A549 (cell line): ENCODE results near the gene RLN3. TPM values are rescaled to one million over a fixed set of nuclear protein-coding genes. Genes with fewer than 3 reads are reported as not detected.

Experiments used
- ATAC-seq, 2 experiments: fragments of 200-7000 bp in 1 of 2; fragments of >200 bp in 1 of 2; cut with Nextera tagmentation in 1 of 2; cut with Tn5 transposase in 1 of 2; 3 replicates each; pipeline versions ENCODE4 v1.8.0 to v1.9.1; 2018 to 2020; ENCODE audit warnings: mild to moderate bottlenecking in 1 of 2, moderate library complexity in 1 of 2
- CTCF ChIA-PET: fragments of 300-600 bp; sonication (Branson Sonifier 250); formaldehyde crosslinking; extraction: SDS; loops from one replicate; lab custom pipeline; 2021; ENCODE audit warnings: antibody characterized with exemption, inconsistent platforms; lab: Yijun Ruan, JAX
- POLR2A ChIA-PET: fragments of 350-600 bp; formaldehyde crosslinking; extraction: SDS; loops from one replicate; lab custom pipeline; 2021; ENCODE audit warnings: antibody characterized with exemption, inconsistent platforms; lab: Yijun Ruan, JAX
- DNase-seq, 2 experiments: peaks; one replicate each; pipeline versions ENCODE4 v3.0.0 to v3.0.0-alpha.2; 2011 to 2016; ENCODE audit warnings: low read depth in 1 of 2, low spot score in 1 of 2
- FAIRE-seq: peaks from 2 replicates; lab custom pipeline; 2011; peaks lifted over from hg19 to GRCh38; lab: Jason Lieb, UNC
- H3K27ac ChIP-seq, 2 experiments: fragments of >200 bp; sonication (Bioruptor Twin); formaldehyde crosslinking; 3 replicates each; pipeline ENCODE4 v1.5.1; 2016 to 2017
- H3K4me1 ChIP-seq: fragments of >200 bp; sonication (Bioruptor Twin); formaldehyde crosslinking; 3 replicates; pipeline ENCODE4 v1.6.1; 2016
- H3K4me2 ChIP-seq: fragments of >200 bp; sonication (Bioruptor Twin); formaldehyde crosslinking; 3 replicates; pipeline ENCODE4 v1.6.1; 2016
- H3K4me3 ChIP-seq: fragments of >200 bp; sonication (Bioruptor Twin); formaldehyde crosslinking; 3 replicates; pipeline ENCODE4 v1.5.1; 2016
- H3K9me3 ChIP-seq: fragments of >200 bp; sonication (Bioruptor Twin); formaldehyde crosslinking; 3 replicates; pipeline ENCODE4 v1.6.1; 2016
- CTCF ChIP-seq: fragments of >200 bp; sonication (Bioruptor Twin); formaldehyde crosslinking; IDR thresholded peaks from 3 replicates; pipeline ENCODE4 v1.5.1; 2016
- E2F6 ChIP-seq: IDR thresholded peaks from 2 replicates; pipeline ENCODE4 v1.6.1; 2012; ENCODE audit warnings: low read depth, borderline replicate concordance
- ELK1 ChIP-seq: fragments of 150-350 bp; IDR thresholded peaks from 2 replicates; pipeline ENCODE4 v1.6.1; 2014; ENCODE audit warnings: low read depth, mild to moderate bottlenecking, low read length
- FOSL2 ChIP-seq, 2 experiments: fragments of 450-650 bp in 1 of 2; fragments of >200 bp in 1 of 2; sonication (Bioruptor Twin) in 1 of 2; formaldehyde crosslinking; IDR thresholded peaks; 2 replicates each; pipeline versions ENCODE4 v1.5.0 to v1.6.1; 2016 to 2020; ENCODE audit warnings: mild to moderate bottlenecking in 1 of 2, moderate library complexity in 1 of 2
- HMGXB4 ChIP-seq: fragments of 250-450 bp; sonication (Bioruptor Pico); IDR thresholded peaks from 2 replicates; pipeline ENCODE4 v1.5.0; 2021; ENCODE audit warnings: mild to moderate bottlenecking, moderate library complexity, borderline replicate concordance
- KDM1A ChIP-seq: fragments of 200-600 bp; sonication (generic); IDR thresholded peaks from 2 replicates; pipeline ENCODE4 v1.6.1; 2016; ENCODE audit warnings: low read depth, mild to moderate bottlenecking
- MAFK ChIP-seq: fragments of 450-650 bp; IDR thresholded peaks from 2 replicates; pipeline ENCODE4 v1.6.1; 2014; ENCODE audit not compliant: partially characterized antibody
- NPAS2 ChIP-seq: fragments of 250-450 bp; sonication (Bioruptor Pico); IDR thresholded peaks from 2 replicates; pipeline ENCODE4 v1.8.0; 2022; ENCODE audit warnings: mild to moderate bottlenecking, moderate library complexity, borderline replicate concordance
- NR3C1 ChIP-seq: fragments of >200 bp; sonication (Bioruptor Twin); formaldehyde crosslinking; IDR thresholded peaks from 3 replicates; pipeline ENCODE4 v1.6.1; 2017
- POLR2A ChIP-seq: IDR thresholded peaks from 2 replicates; pipeline ENCODE4 v1.6.1; 2012; ENCODE audit warnings: mild to moderate bottlenecking, low read length
- RAD21 ChIP-seq, 2 experiments: fragments of >200 bp in 1 of 2; sonication (Bioruptor Twin) in 1 of 2; formaldehyde crosslinking in 1 of 2; IDR thresholded peaks in 1 of 2; conservative IDR thresholded peaks in 1 of 2; 2 replicates in 1 of 2; 3 replicates in 1 of 2; pipeline ENCODE4 v1.6.1; 2012 to 2018; ENCODE audit warnings: inconsistent platforms in 1 of 2
- REST ChIP-seq: fragments of 200-600 bp; sonication (generic); IDR thresholded peaks from 2 replicates; pipeline ENCODE4 v1.6.1; 2016; ENCODE audit warnings: antibody characterized with exemption, mild to moderate bottlenecking, moderate library complexity
- USF2 ChIP-seq: fragments of 450-650 bp; IDR thresholded peaks from 2 replicates; pipeline ENCODE4 v1.6.1; 2014; ENCODE audit warnings: antibody characterized with exemption
- ZNF302 ChIP-seq: fragments of 250-450 bp; sonication (Bioruptor Pico); IDR thresholded peaks from 2 replicates; pipeline ENCODE4 v1.9.0; 2021; ENCODE audit warnings: inconsistent platforms, mild to moderate bottlenecking, moderate library complexity
- ZSCAN20 ChIP-seq: fragments of 250-450 bp; sonication (Bioruptor Pico); IDR thresholded peaks from 2 replicates; pipeline ENCODE4 v1.8.0; 2022; ENCODE audit warnings: mild to moderate bottlenecking, moderate library complexity
- WGBS: methylation state at CpG from one replicate; pipeline ENCODE4 v1.1.6; 2017; ENCODE audit errors: missing lambda C conversion rate; 5-methylcytosine and 5-hydroxymethylcytosine counted together
- polyA plus RNA-seq, 4 experiments: library from polyadenylated mRNA; depleted of rRNA in 3 of 4; stranded (reverse); fragments of >200 nt; fragmentation: RNase III in 1 of 4; extraction: RNeasy Plus Mini Kit Qiagen cat#74134 plus additional on column Dnase treatment in 1 of 4; gene quantifications; 2 replicates in 3 of 4; 3 replicates in 1 of 4; pipeline ENCODE4 v1.2.3, GENCODE V29; 2011 to 2017

Gene RLN3
- polyA plus RNA-seq, 2 of the 4 experiments (the other 2 are of a cell fraction): not detected

GRCh38 chr19:14021474-14021873 is 6.5 kb upstream of the RLN3 start:
- FAIRE-seq: no peak
- Histone ChIP-seq H3K4me3 (no peak overlapping the region), H3K9me3 (no peaks in the 10 kb centered on the region), H3K27ac (no peak overlapping the region), H3K4me2 (no peak overlapping the region), H3K4me1 (peaks cover 5% of the 10 kb centered on the region; the same call in 1 of the 3 replicates)
- WGBS: 85% methylated on average over 5 of the region's 5 CpGs
- CTCF ChIA-PET: interaction anchor here (0.6 to 4.3 kb wide), 4 partner anchors 10 to 135 kb away, joined by 4 to 13 read pairs (median 10); partner anchors contain the start of genes IL27RA and MISP3
- no peak for DNase-seq
- POLR2A ChIA-PET: no interaction called here
- TF ChIP-seq ZSCAN20: no peak
- ATAC-seq: no peak

GRCh38 chr19:14022469-14022868 is 5.5 kb upstream of the RLN3 start:
- H3K4me3 ChIP-seq: no peak overlapping the region
- ChIA-PET POLR2A (no interaction called here), CTCF (interaction anchor here (1.0 to 4.3 kb wide), 5 partner anchors 9 to 49 kb away, joined by 3 to 13 read pairs (median 7); partner anchors contain the start of genes IL27RA and MISP3)
- no peak for ATAC-seq
- FAIRE-seq: no peak
- H3K4me1 ChIP-seq: peaks cover 5% of the 10 kb centered on the region; the same call in 1 of the 3 replicates
- no peak overlapping the region for H3K27ac ChIP-seq
- H3K4me2 ChIP-seq: no peak overlapping the region
- TF ChIP-seq REST: no peak
- no peak for TF ChIP-seq ELK1
- no peak for TF ChIP-seq ZNF302 (CRISPR knock-in tag)
- TF ChIP-seq RAD21 (conservative IDR thresholded peaks at IDR 0.05 in 1 of 2, IDR thresholded peaks at IDR 0.05 in 1 of 2): no peak
- TF ChIP-seq FOSL2 (IDR thresholded peaks at IDR 0.05): no peak
- no peak for TF ChIP-seq FOSL2 (CRISPR knock-in tag; IDR thresholded peaks at IDR 0.05)
- no peak for TF ChIP-seq ZSCAN20
- TF ChIP-seq NR3C1: no peak
- TF ChIP-seq KDM1A: no peak
- TF ChIP-seq MAFK: no peak
- no peak for TF ChIP-seq HMGXB4 (CRISPR knock-in tag)
- TF ChIP-seq E2F6: no peak
- TF ChIP-seq USF2: no peak
- TF ChIP-seq POLR2A: no peak
- no peak for TF ChIP-seq CTCF
- no peak for TF ChIP-seq NPAS2 (CRISPR knock-in tag)
- no peak for DNase-seq
- WGBS: 77% methylated on average over 4 of the region's 4 CpGs
- no peaks in the 10 kb centered on the region for H3K9me3 ChIP-seq
